ENCODE data around the gene ZCCHC8. TPM values are rescaled to one million over a fixed set of nuclear protein-coding genes. Genes with fewer than 3 reads are reported as not detected.
A peak's percentile ranks its signal among the peaks of the same experiment; 100 is the strongest.
"Not testable (repeated sequence)": the region's sequence is repeated elsewhere in the genome, so short reads cannot be mapped to it uniquely, and the experiment has no call there.

ZCCHC8 gene
- total RNA-seq, 1 experiment from 2014 or later, result 40.4 TPM

- ChIA-PET POLR2A (ENCODE audit: low non-redundant PET) (no interaction called here), CTCF (no interaction called here)
- intact Hi-C loops (cut with micrococcal nuclease; ENCODE audit: unreplicated experiment), result no loop called here
- Histone ChIP-seq H3K4me1 (ENCODE audit: insufficient read depth, low read length, poor library complexity, severe bottlenecking) (no peaks in the 10 kb centered on the region), H3K27ac (ENCODE audit: low read depth, low read length, poor library complexity, severe bottlenecking) (no peak overlapping the region), H3K9me3 (ENCODE audit: low read depth, low read length, poor library complexity, severe bottlenecking) (no peaks in the 10 kb centered on the region), H3K36me3 (ENCODE audit: insufficient read depth, low read length, poor library complexity, severe bottlenecking) (no peaks in the 10 kb centered on the region), H3K27me3 (replicated peaks; ENCODE audit: insufficient read depth, low read depth, low read length, poor library complexity) (no peaks in the 10 kb centered on the region), H3K4me3 (ENCODE audit: low read depth, low read length, poor library complexity, severe bottlenecking) (no peak overlapping the region)
- TF ChIP-seq CTCF (conservative IDR thresholded peaks at IDR 0.05; ENCODE audit: low read depth, low read length) (no peak), EZH2 (IDR thresholded peaks at IDR 0.05; ENCODE audit: borderline replicate concordance, low read depth, low read length, poor library complexity, severe bottlenecking) (no peak)
- DNase-seq (ENCODE audit: low spot score), result no peak
- BruUV-seq (replicated peaks), result no TSS peak
Observed at GRCh38 chr12:122454250-122454721, 46.4 kb downstream of the ZCCHC8 start.

GRCh38 chr12:122452701-122453285 is 47.9 kb downstream of the ZCCHC8 start:
- TF ChIP-seq CTCF (conservative IDR thresholded peaks at IDR 0.05; ENCODE audit: low read depth, low read length) (no peak), EZH2 (IDR thresholded peaks at IDR 0.05; ENCODE audit: borderline replicate concordance, low read depth, low read length, poor library complexity, severe bottlenecking) (no peak)
- no peaks in the 10 kb centered on the region for H3K4me1 ChIP-seq (ENCODE audit: insufficient read depth, low read length, poor library complexity, severe bottlenecking)
- ChIA-PET CTCF (interaction anchor here (0.5 kb wide), 2 partner anchors 19 to 237 kb away, joined by 3 to 4 read pairs; no protein-coding TSS in a partner anchor), POLR2A (ENCODE audit: low non-redundant PET) (no interaction called here)
- no peaks in the 10 kb centered on the region for H3K36me3 ChIP-seq (ENCODE audit: insufficient read depth, low read length, poor library complexity, severe bottlenecking)
- H3K4me3 ChIP-seq (ENCODE audit: low read depth, low read length, poor library complexity, severe bottlenecking), result no peak overlapping the region
- no peaks in the 10 kb centered on the region for H3K9me3 ChIP-seq (ENCODE audit: low read depth, low read length, poor library complexity, severe bottlenecking)
- H3K27ac ChIP-seq (ENCODE audit: low read depth, low read length, poor library complexity, severe bottlenecking), result no peak overlapping the region
- intact Hi-C loops (cut with micrococcal nuclease; ENCODE audit: unreplicated experiment), result no loop called here
- H3K27me3 ChIP-seq (replicated peaks; ENCODE audit: insufficient read depth, low read depth, low read length, poor library complexity), result no peaks in the 10 kb centered on the region
- BruUV-seq (replicated peaks), result no TSS peak
- DNase-seq (ENCODE audit: low spot score), result no peak

- intact Hi-C loops (cut with micrococcal nuclease; ENCODE audit: unreplicated experiment), result no loop called here
- Histone ChIP-seq H3K36me3 (ENCODE audit: insufficient read depth, low read length, poor library complexity, severe bottlenecking) (no peaks in the 10 kb centered on the region), H3K4me3 (ENCODE audit: low read depth, low read length, poor library complexity, severe bottlenecking) (no peak overlapping the region), H3K27me3 (replicated peaks; ENCODE audit: insufficient read depth, low read depth, low read length, poor library complexity) (no peaks in the 10 kb centered on the region), H3K9me3 (ENCODE audit: low read depth, low read length, poor library complexity, severe bottlenecking) (no peaks in the 10 kb centered on the region), H3K4me1 (ENCODE audit: insufficient read depth, low read length, poor library complexity, severe bottlenecking) (no peaks in the 10 kb centered on the region), H3K27ac (ENCODE audit: low read depth, low read length, poor library complexity, severe bottlenecking) (no peak overlapping the region)
- BruUV-seq (replicated peaks), result no TSS peak
- ChIA-PET CTCF (no interaction called here), POLR2A (ENCODE audit: low non-redundant PET) (interaction anchor here (0.7 kb wide), 1 partner anchor 500 kb away, joined by 4 read pairs; no protein-coding TSS in a partner anchor)
- DNase-seq (ENCODE audit: low spot score), result peak; percentile 44
- TF ChIP-seq CTCF (conservative IDR thresholded peaks at IDR 0.05; ENCODE audit: low read depth, low read length) (no peak), EZH2 (IDR thresholded peaks at IDR 0.05; ENCODE audit: borderline replicate concordance, low read depth, low read length, poor library complexity, severe bottlenecking) (no peak)
Observed at GRCh38 chr12:122449317-122449716, 51.4 kb downstream of the ZCCHC8 start.

GRCh38 chr12:122447825-122448224 is 52.9 kb downstream of the ZCCHC8 start:
- H3K9me3 ChIP-seq (ENCODE audit: low read depth, low read length, poor library complexity, severe bottlenecking); POLR2A ChIA-PET (ENCODE audit: low non-redundant PET); H3K27me3 ChIP-seq (replicated peaks; ENCODE audit: insufficient read depth, low read depth, low read length, poor library complexity); H3K4me1 ChIP-seq (ENCODE audit: insufficient read depth, low read length, poor library complexity, severe bottlenecking); H3K27ac ChIP-seq (ENCODE audit: low read depth, low read length, poor library complexity, severe bottlenecking); H3K36me3 ChIP-seq (ENCODE audit: insufficient read depth, low read length, poor library complexity, severe bottlenecking); H3K4me3 ChIP-seq (ENCODE audit: low read depth, low read length, poor library complexity, severe bottlenecking); intact Hi-C loops (cut with micrococcal nuclease; ENCODE audit: unreplicated experiment); BruUV-seq (replicated peaks); DNase-seq (ENCODE audit: low spot score); CTCF ChIA-PET: not testable (repeated sequence)

- H3K27ac ChIP-seq (ENCODE audit: low read depth, low read length, poor library complexity, severe bottlenecking); H3K4me1 ChIP-seq (ENCODE audit: insufficient read depth, low read length, poor library complexity, severe bottlenecking); H3K4me3 ChIP-seq (ENCODE audit: low read depth, low read length, poor library complexity, severe bottlenecking); H3K27me3 ChIP-seq (replicated peaks; ENCODE audit: insufficient read depth, low read depth, low read length, poor library complexity); intact Hi-C loops (cut with micrococcal nuclease; ENCODE audit: unreplicated experiment); POLR2A ChIA-PET (ENCODE audit: low non-redundant PET); H3K36me3 ChIP-seq (ENCODE audit: insufficient read depth, low read length, poor library complexity, severe bottlenecking); CTCF ChIA-PET; H3K9me3 ChIP-seq (ENCODE audit: low read depth, low read length, poor library complexity, severe bottlenecking); BruUV-seq (replicated peaks); DNase-seq (ENCODE audit: low spot score): not testable (repeated sequence)
Observed at GRCh38 chr12:122446390-122446789, 54.3 kb downstream of the ZCCHC8 start.
